ENCODE results near the gene LCE1F.

The LCE1F gene

GRCh38 chr1:152774875-152775274 is at the start of gene LCE1F:
Gene LCE1F (plus strand): TSS chr1:152775140. CDS start chr1:152776372, 1,232 bp downstream.
- DNase-seq = no peak

GRCh38 chr1:152725261-152725660 is 49.7 kb upstream of the LCE1F start:
- DNase-seq = no peak

GRCh38 chr1:152728986-152729385 is 46.0 kb upstream of the LCE1F start:
- no peak for DNase-seq

- DNase-seq = no peak
Measured at GRCh38 chr1:152735648-152736047, 39.3 kb upstream of the LCE1F start.

GRCh38 chr1:152737997-152738396 is 36.9 kb upstream of the LCE1F start:
- no peak for DNase-seq

- no peak for DNase-seq
Measured at GRCh38 chr1:152739841-152740240, 35.1 kb upstream of the LCE1F start.

- no peak for DNase-seq
Measured at GRCh38 chr1:152741656-152742055, 33.3 kb upstream of the LCE1F start.

- DNase-seq = no peak
Measured at GRCh38 chr1:152743371-152744145, 31.4 kb upstream of the LCE1F start.

- no peak for DNase-seq
Measured at GRCh38 chr1:152745289-152745704, 29.6 kb upstream of the LCE1F start.

GRCh38 chr1:152745765-152746444 is 29.0 kb upstream of the LCE1F start:
- DNase-seq = no peak

GRCh38 chr1:152747831-152748230 is 27.1 kb upstream of the LCE1F start:
- no peak for DNase-seq

- no peak for DNase-seq
Measured at GRCh38 chr1:152752225-152752624, 22.7 kb upstream of the LCE1F start.

GRCh38 chr1:152753586-152753985 is 21.4 kb upstream of the LCE1F start:
- no peak for DNase-seq

- no peak for DNase-seq
Measured at GRCh38 chr1:152756872-152757271, 18.1 kb upstream of the LCE1F start.

- no peak for DNase-seq
Measured at GRCh38 chr1:152757747-152758146, 17.2 kb upstream of the LCE1F start, which contains the start of gene KPRP. Gene KPRP (plus strand): TSS chr1:152758025. CDS start chr1:152759589, 1,564 bp downstream.

- DNase-seq = no peak
Measured at GRCh38 chr1:152758636-152759035, 16.3 kb upstream of the LCE1F start.

GRCh38 chr1:152759453-152760173 is 15.3 kb upstream of the LCE1F start:
- DNase-seq = no peak

GRCh38 chr1:152760551-152761190 is 14.3 kb upstream of the LCE1F start:
- DNase-seq = no peak

GRCh38 chr1:152761609-152762213 is 13.2 kb upstream of the LCE1F start:
- no peak for DNase-seq

GRCh38 chr1:152768847-152769533 is 6.0 kb upstream of the LCE1F start:
- no peak for DNase-seq

- no peak for DNase-seq
Measured at GRCh38 chr1:152770411-152770810, 4.5 kb upstream of the LCE1F start.

- no peak for DNase-seq
Measured at GRCh38 chr1:152776361-152776760, 1.4 kb downstream of the LCE1F start.
